Measurements from ENCODE around the gene MDM2.

The MDM2 gene

GRCh38 chr12:68854078-68854468 is 46.1 kb downstream of the MDM2 start:
- Histone ChIP-seq H3K9me3 (ENCODE audit: low read length) (no peaks in the 10 kb centered on the region), H3K36me3 (ENCODE audit: insufficient read depth, low read length) (no peaks in the 10 kb centered on the region), H4K20me1 (ENCODE audit: insufficient read depth, low read length) (no peaks in the 10 kb centered on the region), H3F3A (ENCODE audit: insufficient read depth, low read length) (no peaks in the 10 kb centered on the region), H3K4me3 (ENCODE audit: low read depth, low read length, poor library complexity, severe bottlenecking) (no peak overlapping the region), H3K79me2 (ENCODE audit: insufficient read depth, low read length) (no peaks in the 10 kb centered on the region), H3K27ac (ENCODE audit: low read depth, low read length, poor library complexity, severe bottlenecking) (no peak overlapping the region), H3K9ac (ENCODE audit: low read length) (no peak overlapping the region), H3K4me2 (ENCODE audit: low read length) (no peak overlapping the region), H3K4me1 (ENCODE audit: insufficient read depth, low read length, severe bottlenecking) (no peaks in the 10 kb centered on the region), H3K9me2 (ENCODE audit: low read depth, low read length) (no peaks in the 10 kb centered on the region), H2AFZ (ENCODE audit: low read length) (no peak overlapping the region), H3K27me3 (ENCODE audit: insufficient read depth, low read length) (no peaks in the 10 kb centered on the region)
- no peak for TF ChIP-seq EZH2 (IDR thresholded peaks at IDR 0.05; ENCODE audit: borderline replicate concordance, low read length)
- no peak for TF ChIP-seq CTCF (IDR thresholded peaks at IDR 0.05; ENCODE audit: low read length)

- H3F3A ChIP-seq (ENCODE audit: insufficient read depth, low read length), result no peaks in the 10 kb centered on the region
- H3K4me3 ChIP-seq (ENCODE audit: low read depth, low read length, poor library complexity, severe bottlenecking), result no peak overlapping the region
- H3K9me2 ChIP-seq (ENCODE audit: low read depth, low read length), result no peaks in the 10 kb centered on the region
- no peak overlapping the region for H2AFZ ChIP-seq (ENCODE audit: low read length)
- H3K9ac ChIP-seq (ENCODE audit: low read length), result no peak overlapping the region
- H3K9me3 ChIP-seq (ENCODE audit: low read length), result no peaks in the 10 kb centered on the region
- no peaks in the 10 kb centered on the region for H4K20me1 ChIP-seq (ENCODE audit: insufficient read depth, low read length)
- H3K36me3 ChIP-seq (ENCODE audit: insufficient read depth, low read length), result no peaks in the 10 kb centered on the region
- TF ChIP-seq CTCF (IDR thresholded peaks at IDR 0.05; ENCODE audit: low read length) (no peak), EZH2 (IDR thresholded peaks at IDR 0.05; ENCODE audit: borderline replicate concordance, low read length) (no peak)
- no peaks in the 10 kb centered on the region for H3K79me2 ChIP-seq (ENCODE audit: insufficient read depth, low read length)
- no peaks in the 10 kb centered on the region for H3K27me3 ChIP-seq (ENCODE audit: insufficient read depth, low read length)
- H3K4me1 ChIP-seq (ENCODE audit: insufficient read depth, low read length, severe bottlenecking), result no peaks in the 10 kb centered on the region
- no peak overlapping the region for H3K27ac ChIP-seq (ENCODE audit: low read depth, low read length, poor library complexity, severe bottlenecking)
- H3K4me2 ChIP-seq (ENCODE audit: low read length), result no peak overlapping the region
Observed at GRCh38 chr12:68854554-68854953, 46.6 kb downstream of the MDM2 start.

GRCh38 chr12:68855111-68855510 is 47.1 kb downstream of the MDM2 start:
- Histone ChIP-seq H3K4me3 (ENCODE audit: low read depth, low read length, poor library complexity, severe bottlenecking) (no peak overlapping the region), H3K9me3 (ENCODE audit: low read length) (no peaks in the 10 kb centered on the region), H3K36me3 (ENCODE audit: insufficient read depth, low read length) (no peaks in the 10 kb centered on the region), H3K4me2 (ENCODE audit: low read length) (no peak overlapping the region), H3K79me2 (ENCODE audit: insufficient read depth, low read length) (no peaks in the 10 kb centered on the region), H3K9me2 (ENCODE audit: low read depth, low read length) (no peaks in the 10 kb centered on the region), H3K4me1 (ENCODE audit: insufficient read depth, low read length, severe bottlenecking) (no peaks in the 10 kb centered on the region), H4K20me1 (ENCODE audit: insufficient read depth, low read length) (no peaks in the 10 kb centered on the region), H2AFZ (ENCODE audit: low read length) (no peak overlapping the region), H3K27ac (ENCODE audit: low read depth, low read length, poor library complexity, severe bottlenecking) (no peak overlapping the region), H3F3A (ENCODE audit: insufficient read depth, low read length) (no peaks in the 10 kb centered on the region), H3K27me3 (ENCODE audit: insufficient read depth, low read length) (no peaks in the 10 kb centered on the region), H3K9ac (ENCODE audit: low read length) (no peak overlapping the region)
- no peak for TF ChIP-seq CTCF (IDR thresholded peaks at IDR 0.05; ENCODE audit: low read length)
- no peak for TF ChIP-seq EZH2 (IDR thresholded peaks at IDR 0.05; ENCODE audit: borderline replicate concordance, low read length)

Data from OCI-LY1 (cell line).